ENCODE results near the gene GDF2.

GDF2 gene

GRCh38 chr10:47323636-47324296 lies 1.5 kb downstream of the GDF2 start:
- DNase-seq (no peak), ATAC-seq (replicated peaks) (no peak)
- no peak overlapping the region for H3K27ac Mint-ChIP-seq
- H3K9me3 Mint-ChIP-seq: peaks cover 11 to 14% of the 10 kb centered on the region in 2 donors
- H3K36me3 Mint-ChIP-seq (ENCODE audit: insufficient read depth): no peaks in the 10 kb centered on the region
- H3K4me1 Mint-ChIP-seq (ENCODE audit: low read depth in 2 of 2): peaks cover 0 to 10% of the 10 kb centered on the region in 2 donors
- peaks cover 14 to 28% of the 10 kb centered on the region in 2 donors for H3K27me3 Mint-ChIP-seq
- H3K4me3 Mint-ChIP-seq: no peak overlapping the region

- H3K4me1 Mint-ChIP-seq (ENCODE audit: low read depth in 2 of 2): peaks cover 0 to 10% of the 10 kb centered on the region in 2 donors
- peaks cover 14 to 27% of the 10 kb centered on the region in 2 donors for H3K27me3 Mint-ChIP-seq
- DNase-seq (no peak), ATAC-seq (replicated peaks) (no peak)
- no peak overlapping the region for H3K27ac Mint-ChIP-seq
- no peak overlapping the region for H3K4me3 Mint-ChIP-seq
- H3K9me3 Mint-ChIP-seq: peaks cover 11 to 14% of the 10 kb centered on the region in 2 donors
- no peaks in the 10 kb centered on the region for H3K36me3 Mint-ChIP-seq (ENCODE audit: insufficient read depth)
Observed at GRCh38 chr10:47325303-47326291, 3.3 kb downstream of the GDF2 start.

GRCh38 chr10:47326306-47326926 lies 4.2 kb downstream of the GDF2 start:
- Mint-ChIP-seq H3K36me3 (ENCODE audit: insufficient read depth) (no peaks in the 10 kb centered on the region), H3K9me3 (peaks cover 11 to 14% of the 10 kb centered on the region in 2 donors), H3K27me3 (peaks cover 7 to 19% of the 10 kb centered on the region in 2 donors), H3K4me3 (no peak overlapping the region), H3K27ac (no peak overlapping the region), H3K4me1 (ENCODE audit: low read depth in 2 of 2) (peaks cover 0 to 10% of the 10 kb centered on the region in 2 donors)
- ATAC-seq (replicated peaks) (no peak), DNase-seq (no peak)

GRCh38 chr10:47326927-47327330 lies 4.7 kb downstream of the GDF2 start:
- Mint-ChIP-seq H3K27ac (no peak overlapping the region), H3K36me3 (ENCODE audit: insufficient read depth) (no peaks in the 10 kb centered on the region), H3K4me3 (no peak overlapping the region), H3K9me3 (peaks cover 11 to 14% of the 10 kb centered on the region in 2 donors), H3K4me1 (ENCODE audit: low read depth in 2 of 2) (peaks cover 0 to 10% of the 10 kb centered on the region in 2 donors), H3K27me3 (peaks cover 2 to 14% of the 10 kb centered on the region in 2 donors)
- no peak for DNase-seq
- no peak for ATAC-seq (replicated peaks)

- no peak for ATAC-seq (replicated peaks)
- Mint-ChIP-seq H3K4me3 (no peak overlapping the region), H3K27me3 (peaks cover 11 to 19% of the 10 kb centered on the region in 2 donors), H3K36me3 (ENCODE audit: insufficient read depth) (no peaks in the 10 kb centered on the region), H3K4me1 (ENCODE audit: low read depth in 2 of 2) (peaks cover 0 to 10% of the 10 kb centered on the region in 2 donors), H3K27ac (no peak overlapping the region), H3K9me3 (peaks cover 11 to 14% of the 10 kb centered on the region in 2 donors)
- DNase-seq: no peak
Observed at GRCh38 chr10:47329855-47330254, 7.6 kb downstream of the GDF2 start.

- Mint-ChIP-seq H3K27ac (no peak overlapping the region), H3K9me3 (peaks cover 11 to 14% of the 10 kb centered on the region in 2 donors)
Observed at GRCh38 chr10:47330366-47330765, 8.1 kb downstream of the GDF2 start.

GRCh38 chr10:47330804-47331203 lies 8.6 kb downstream of the GDF2 start:
- Mint-ChIP-seq H3K4me3 (no peak overlapping the region), H3K27me3 (peaks cover 15 to 26% of the 10 kb centered on the region in 2 donors), H3K4me1 (ENCODE audit: low read depth in 2 of 2) (peaks cover 0 to 10% of the 10 kb centered on the region in 2 donors), H3K9me3 (peaks cover 11 to 14% of the 10 kb centered on the region in 2 donors), H3K36me3 (ENCODE audit: insufficient read depth) (no peaks in the 10 kb centered on the region), H3K27ac (no peak overlapping the region)
- DNase-seq: no peak
- no peak for ATAC-seq (replicated peaks)

More at GRCh38 chr10:47330366-47330765, 8.1 kb downstream of the GDF2 start:
- DNase-seq (no peak), ATAC-seq (replicated peaks) (no peak)
- H3K4me3 Mint-ChIP-seq: no peak overlapping the region
- H3K27me3 Mint-ChIP-seq: peaks cover 15 to 21% of the 10 kb centered on the region in 2 donors
- H3K36me3 Mint-ChIP-seq (ENCODE audit: insufficient read depth): no peaks in the 10 kb centered on the region
- peaks cover 0 to 10% of the 10 kb centered on the region in 2 donors for H3K4me1 Mint-ChIP-seq (ENCODE audit: low read depth in 2 of 2)

- Mint-ChIP-seq H3K4me3 (no peak overlapping the region), H3K27ac (no peak overlapping the region), H3K36me3 (ENCODE audit: insufficient read depth) (no peaks in the 10 kb centered on the region), H3K9me3 (peaks cover 11 to 14% of the 10 kb centered on the region in 2 donors), H3K4me1 (ENCODE audit: low read depth in 2 of 2) (peaks cover 0 to 10% of the 10 kb centered on the region in 2 donors), H3K27me3 (peaks cover 15 to 32% of the 10 kb centered on the region in 2 donors)
- DNase-seq (no peak), ATAC-seq (replicated peaks) (no peak)
Observed at GRCh38 chr10:47331491-47331890, 9.2 kb downstream of the GDF2 start.

GRCh38 chr10:47331954-47332353 lies 9.7 kb downstream of the GDF2 start:
- H3K27ac Mint-ChIP-seq: no peak overlapping the region
- peaks cover 11 to 14% of the 10 kb centered on the region in 2 donors for H3K9me3 Mint-ChIP-seq
- DNase-seq (no peak), ATAC-seq (replicated peaks) (no peak)
- H3K4me3 Mint-ChIP-seq: no peak overlapping the region
- peaks cover 0 to 10% of the 10 kb centered on the region in 2 donors for H3K4me1 Mint-ChIP-seq (ENCODE audit: low read depth in 2 of 2)
- no peaks in the 10 kb centered on the region for H3K36me3 Mint-ChIP-seq (ENCODE audit: insufficient read depth)
- peaks cover 15 to 35% of the 10 kb centered on the region in 2 donors for H3K27me3 Mint-ChIP-seq

- ATAC-seq (replicated peaks) (no peak), DNase-seq (no peak)
- Mint-ChIP-seq H3K9me3 (peaks cover 11 to 14% of the 10 kb centered on the region in 2 donors), H3K27me3 (peaks cover 15 to 35% of the 10 kb centered on the region in 2 donors), H3K4me1 (ENCODE audit: low read depth in 2 of 2) (peaks cover 0 to 10% of the 10 kb centered on the region in 2 donors), H3K4me3 (no peak overlapping the region), H3K36me3 (ENCODE audit: insufficient read depth) (no peaks in the 10 kb centered on the region), H3K27ac (no peak overlapping the region)
Observed at GRCh38 chr10:47332371-47332770, 10.1 kb downstream of the GDF2 start.

GRCh38 chr10:47332946-47333345 lies 10.7 kb downstream of the GDF2 start:
- Mint-ChIP-seq H3K27ac (no peak overlapping the region), H3K4me1 (ENCODE audit: low read depth in 2 of 2) (peaks cover 0 to 5% of the 10 kb centered on the region in 2 donors), H3K9me3 (peaks cover 6 to 8% of the 10 kb centered on the region in 2 donors), H3K4me3 (no peak overlapping the region), H3K36me3 (ENCODE audit: insufficient read depth) (no peaks in the 10 kb centered on the region), H3K27me3 (peaks cover 15 to 35% of the 10 kb centered on the region in 2 donors)
- ATAC-seq (replicated peaks) (no peak), DNase-seq (no peak)

- Mint-ChIP-seq H3K27me3 (peaks cover 15 to 35% of the 10 kb centered on the region in 2 donors), H3K9me3 (peaks cover under 1 to 2% of the 10 kb centered on the region in 2 donors), H3K4me3 (no peak overlapping the region), H3K27ac (no peak overlapping the region), H3K4me1 (ENCODE audit: low read depth in 2 of 2) (peaks cover 0 to under 1% of the 10 kb centered on the region in 2 donors), H3K36me3 (ENCODE audit: insufficient read depth) (no peaks in the 10 kb centered on the region)
- DNase-seq (no peak), ATAC-seq (replicated peaks) (no peak)
Observed at GRCh38 chr10:47333532-47333931, 11.3 kb downstream of the GDF2 start.

Data from effector memory CD8-positive, alpha-beta T cell (primary cell).